IMR-90 (cell line): ENCODE results near the gene B3GAT1.

Experiments
- BHLHE40 ChIP-seq: fragments of 150-350 bp; IDR thresholded peaks from 2 replicates; pipeline ENCODE4 v1.6.1; 2016; ENCODE audit warnings: mild to moderate bottlenecking, low read depth, low read length
- CHD1 ChIP-seq: IDR thresholded peaks from 2 replicates; pipeline ENCODE4 v1.6.1; 2012; ENCODE audit warnings: low read depth, low read length, improper control_type of control experiment
- CTCF ChIP-seq: conservative IDR thresholded peaks from 2 replicates; pipeline ENCODE4 v1.5.1; 2012; ENCODE audit warnings: mild to moderate bottlenecking, low read depth, low read length, improper control_type of control experiment
- POLR2A ChIP-seq: IDR thresholded peaks from 2 replicates; pipeline ENCODE4 v1.6.1; 2012; ENCODE audit warnings: mild to moderate bottlenecking, low read depth, low read length
- RFX5 ChIP-seq: IDR thresholded peaks from 2 replicates; pipeline ENCODE4 v1.8.0; 2012; ENCODE audit warnings: low read depth, mild to moderate bottlenecking, low read length, moderate library complexity
- SMC3 ChIP-seq: fragments of 150-350 bp; IDR thresholded peaks from 2 replicates; pipeline ENCODE4 v1.6.1; 2016; ENCODE audit warnings: low read depth, mild to moderate bottlenecking, antibody characterized with exemption, low read length, moderate library complexity

- TF ChIP-seq POLR2A, result no peak
- TF ChIP-seq SMC3, result no peak
- TF ChIP-seq CTCF, result no peak
- no peak for TF ChIP-seq RFX5
- TF ChIP-seq CHD1, result no peak
- no peak for TF ChIP-seq BHLHE40
Observed at GRCh38 chr11:134345237-134345550, 66.8 kb downstream of the B3GAT1 start.
